GM12801 (cell line): ENCODE measurements around the gene MYO15A.

Experiments used
- CTCF ChIP-seq: IDR thresholded peaks from one replicate; pipeline ENCODE4 v1.5.1; 2011; ENCODE audit warnings: control low read depth; ENCODE audit not compliant: insufficient read length; ENCODE audit errors: extremely low read depth

MYO15A gene

GRCh38 chr17:18183334-18184142 lies 75.0 kb downstream of the MYO15A start, which contains the start of gene ALKBH5:
ALKBH5 (plus strand) TSS chr17:18183828; CDS start chr17:18184244, 416 bp downstream.
- no peak for TF ChIP-seq CTCF

GRCh38 chr17:18184143-18185031 lies 75.8 kb downstream of the MYO15A start:
- no peak for TF ChIP-seq CTCF

- no peak for TF ChIP-seq CTCF
Observed at GRCh38 chr17:18185391-18185790, 76.8 kb downstream of the MYO15A start.

- no peak for TF ChIP-seq CTCF
Observed at GRCh38 chr17:18185832-18186626, 77.5 kb downstream of the MYO15A start.

GRCh38 chr17:18186627-18186982 lies 78.0 kb downstream of the MYO15A start:
- no peak for TF ChIP-seq CTCF

DNA sequence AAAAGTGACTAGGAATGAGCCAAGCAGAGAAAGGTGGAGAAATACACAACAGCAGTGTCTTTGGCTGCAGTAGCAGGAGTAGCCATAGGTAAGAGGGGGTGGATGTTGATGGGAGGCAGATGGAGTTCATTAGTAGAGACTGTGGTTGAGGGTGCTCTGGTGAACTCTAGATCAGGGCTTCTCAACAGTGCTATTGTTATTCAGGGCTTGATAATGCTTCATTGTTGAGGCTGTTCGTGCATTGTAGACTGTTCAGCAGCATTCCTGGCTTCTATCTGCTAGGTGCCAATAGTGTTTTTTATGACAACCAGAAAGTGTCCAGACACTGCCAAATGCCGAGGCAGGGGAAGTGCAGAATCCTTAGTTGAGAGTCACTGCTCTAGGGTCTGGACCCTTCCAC lies 78.7 kb downstream of the MYO15A start:
- no peak for TF ChIP-seq CTCF
